HCEC 1CT (cell line): Measurements from ENCODE around the gene MKLN1.
"Not testable (repeated sequence)": the region's sequence is repeated elsewhere in the genome, so short reads cannot be mapped to it uniquely, and the experiment has no call there.

Experiments used
- DNase-seq: peaks from one replicate; pipeline ENCODE4 v3.0.0-alpha.2; 2017

The MKLN1 gene

GRCh38 chr7:131327626-131328376 is at the start of gene MKLN1:
Gene MKLN1, plus strand, starts transcription at chr7:131327876. Its CDS starts 24 bp downstream, at chr7:131327900.
- peak; percentile 88 for DNase-seq

DNA sequence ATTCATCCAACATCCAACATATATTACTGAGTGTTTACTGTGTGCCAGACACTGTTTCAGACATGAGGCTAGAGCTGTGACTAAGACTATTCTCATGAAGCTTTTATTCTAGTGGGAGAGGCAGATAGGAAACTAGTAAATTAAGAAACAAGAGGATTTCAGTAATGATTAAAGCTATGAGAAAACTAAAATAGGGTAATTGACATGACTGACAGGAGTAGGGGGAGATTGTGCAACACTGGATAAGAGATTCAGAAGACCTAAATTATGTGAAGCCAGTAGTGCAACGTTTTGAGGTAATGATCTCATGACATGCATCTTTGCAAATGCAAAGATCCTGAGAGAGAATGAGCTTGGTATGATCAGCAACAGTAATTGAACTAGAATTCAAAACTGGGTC is 48.6 kb upstream of the MKLN1 start:
- no peak for DNase-seq

DNA sequence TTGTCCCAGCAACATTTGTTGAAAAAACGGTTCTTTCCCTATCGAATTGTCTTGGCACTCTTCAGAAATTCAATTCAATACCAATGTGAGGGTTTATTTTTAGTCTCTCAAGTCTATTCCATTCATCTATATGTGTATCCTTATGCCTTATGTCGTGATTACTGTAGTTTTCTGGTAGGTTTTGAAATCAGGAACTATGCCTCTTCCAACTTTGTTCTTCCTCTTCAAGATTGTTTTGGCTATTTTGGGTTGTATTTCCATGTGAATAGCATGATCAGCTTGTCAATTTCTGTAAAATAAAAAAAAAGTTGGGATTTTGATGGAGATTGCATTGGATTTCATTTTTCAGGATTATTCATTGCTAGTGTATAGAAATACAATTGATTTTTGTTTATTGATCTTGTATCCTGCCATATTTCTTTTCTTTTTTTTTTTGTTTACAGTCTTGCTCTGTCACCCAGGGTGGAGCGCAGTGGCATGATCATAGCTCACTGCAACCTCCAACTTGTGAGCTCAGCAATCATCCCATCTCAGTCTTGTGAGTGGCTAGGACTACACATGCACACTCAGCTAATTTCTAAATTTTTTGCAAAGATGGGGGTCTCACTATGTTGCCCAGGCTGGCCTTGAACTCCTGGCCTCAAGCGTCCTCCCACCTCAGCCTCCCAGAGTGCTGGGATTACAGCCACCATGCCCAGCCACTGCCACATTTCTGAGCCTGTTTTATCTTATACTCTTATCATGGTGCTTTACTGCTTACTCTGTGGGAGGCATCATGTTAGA is 46.2 kb upstream of the MKLN1 start:
- DNase-seq, result no peak

- no peak for DNase-seq
Measured at GRCh38 chr7:131284702-131285419, 42.8 kb upstream of the MKLN1 start.

GRCh38 chr7:131285556-131285955 is 42.1 kb upstream of the MKLN1 start:
- DNase-seq, result no peak

GRCh38 chr7:131288450-131288849 is 39.2 kb upstream of the MKLN1 start:
- DNase-seq, result no peak

DNA sequence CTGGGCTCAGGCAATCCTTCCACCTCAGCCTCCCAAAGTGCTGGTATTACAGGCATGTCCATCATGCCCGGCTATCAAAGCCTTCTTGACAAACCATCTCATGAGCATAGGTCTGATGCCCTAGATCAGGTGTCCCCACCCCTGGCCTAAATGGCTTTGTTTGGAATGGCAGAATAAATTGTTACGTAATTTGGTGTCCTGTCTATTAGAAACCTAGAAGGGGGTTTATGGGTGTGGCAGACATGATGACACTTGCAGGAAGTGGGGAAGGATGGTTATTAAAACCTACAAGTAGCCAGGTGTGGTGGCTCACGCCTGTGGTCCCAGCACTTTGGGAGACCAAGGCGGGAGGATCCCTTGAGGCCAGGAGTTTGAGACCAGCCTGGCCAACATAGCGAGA is 38.6 kb upstream of the MKLN1 start:
- DNase-seq, result no peak

- DNase-seq, result no peak
Measured at GRCh38 chr7:131292141-131292905, 35.4 kb upstream of the MKLN1 start.

DNA sequence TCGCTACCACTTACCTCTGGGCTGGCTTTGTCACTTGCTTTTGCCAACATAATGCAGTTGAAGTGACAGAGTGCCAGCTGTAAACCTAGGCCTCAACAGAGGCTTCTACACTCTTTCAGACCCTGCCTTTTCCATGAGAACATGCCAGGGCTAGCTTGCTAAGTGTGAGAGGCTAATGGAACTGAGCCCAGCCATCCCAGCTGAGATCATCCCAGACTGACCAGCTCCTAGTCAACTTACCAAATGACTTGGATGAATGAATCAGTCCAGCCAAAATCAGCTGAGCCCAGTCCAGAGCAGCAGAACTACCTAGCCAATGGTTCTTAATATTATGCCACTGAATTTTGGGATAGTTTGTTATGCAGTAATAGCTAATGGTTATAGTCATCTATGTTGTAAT is 34.7 kb upstream of the MKLN1 start:
- peak; percentile 10 for DNase-seq

GRCh38 chr7:131294553-131294952 is 33.1 kb upstream of the MKLN1 start:
- no peak for DNase-seq

DNA sequence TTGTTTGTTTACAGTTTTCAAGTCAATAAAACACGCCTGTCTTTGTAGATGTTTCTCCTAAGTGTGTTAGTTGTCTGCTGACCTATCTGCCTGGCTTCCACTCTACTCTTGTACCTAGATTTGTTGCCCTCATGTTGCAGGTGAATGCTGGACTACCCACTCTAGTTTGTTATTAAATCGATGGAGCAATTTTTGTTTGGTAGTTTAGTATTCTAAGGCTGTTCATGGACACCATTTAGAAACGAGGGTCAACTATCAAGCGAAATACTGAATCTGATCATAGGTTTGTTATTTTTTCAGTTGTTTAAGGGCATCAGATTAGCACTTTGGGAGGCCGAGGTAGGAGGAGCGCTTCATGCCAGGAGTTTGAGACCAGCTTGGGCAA is 29.1 kb upstream of the MKLN1 start:
- no peak for DNase-seq

DNA sequence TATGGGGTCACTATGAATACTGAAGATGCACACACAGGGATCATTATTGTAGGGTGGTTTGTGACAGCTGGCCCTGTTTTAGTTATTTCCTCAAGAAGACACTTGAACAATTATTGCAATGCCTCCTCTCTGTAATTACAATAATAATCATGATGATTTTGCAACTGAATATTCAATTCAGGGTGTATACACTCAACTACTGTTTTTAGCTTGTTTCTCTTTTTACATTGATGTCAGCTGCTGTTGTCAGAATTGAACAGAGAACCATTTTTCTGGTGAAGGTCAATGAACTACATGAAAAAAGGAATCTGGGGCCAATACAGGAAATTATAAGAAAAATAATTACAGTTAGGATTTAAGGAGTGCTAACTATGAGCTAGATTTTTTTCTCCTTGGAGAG is 28.6 kb upstream of the MKLN1 start:
- DNase-seq, result no peak

- no peak for DNase-seq
Measured at GRCh38 chr7:131300078-131300477, 27.6 kb upstream of the MKLN1 start.

- no peak for DNase-seq
Measured at GRCh38 chr7:131300572-131301466, 26.9 kb upstream of the MKLN1 start.

- DNase-seq, result no peak
Measured at GRCh38 chr7:131302446-131302845, 25.2 kb upstream of the MKLN1 start.

- no peak for DNase-seq
Measured at GRCh38 chr7:131302876-131303707, 24.6 kb upstream of the MKLN1 start.

GRCh38 chr7:131305152-131305551 is 22.5 kb upstream of the MKLN1 start:
- no peak for DNase-seq

DNA sequence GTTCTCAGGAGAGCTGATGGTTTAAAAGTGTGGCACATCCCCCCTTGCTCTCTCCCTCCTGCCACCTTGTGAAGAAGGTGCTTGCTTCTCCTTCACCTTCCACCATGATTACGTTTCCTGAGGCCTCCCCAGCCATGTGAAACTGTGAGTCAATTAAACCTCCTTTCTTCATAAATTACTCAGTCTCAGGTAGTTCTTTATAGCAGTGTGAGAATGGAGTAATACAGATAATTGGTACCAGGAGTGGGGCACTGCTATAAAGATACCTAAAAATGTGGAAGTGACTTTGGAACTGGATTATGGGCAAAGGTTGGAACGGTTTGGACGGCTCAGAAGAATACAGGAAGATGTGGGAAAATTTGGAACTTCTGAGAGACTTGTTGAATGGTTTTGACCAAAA is 21.6 kb upstream of the MKLN1 start:
- DNase-seq, result not testable (repeated sequence)

DNA sequence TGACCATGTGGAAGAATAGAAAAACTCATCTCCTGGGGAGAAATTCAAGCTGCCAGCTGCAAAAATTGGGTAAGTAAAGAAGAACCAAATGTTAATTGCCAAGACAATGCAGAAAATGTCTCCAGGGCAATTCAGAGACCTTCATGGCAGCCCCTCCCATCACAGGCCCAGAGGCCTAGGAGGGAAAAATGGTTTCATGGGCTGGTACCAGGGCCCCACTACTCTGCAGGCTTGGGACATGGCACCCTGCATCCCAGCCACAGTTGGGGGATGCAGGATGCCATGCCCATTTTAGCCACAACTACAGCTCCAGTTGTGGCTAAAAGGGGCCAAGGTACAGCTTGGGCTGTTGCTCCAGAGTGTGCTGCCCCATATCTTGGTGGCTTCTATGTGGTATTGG is 20.9 kb upstream of the MKLN1 start:
- no peak for DNase-seq

DNA sequence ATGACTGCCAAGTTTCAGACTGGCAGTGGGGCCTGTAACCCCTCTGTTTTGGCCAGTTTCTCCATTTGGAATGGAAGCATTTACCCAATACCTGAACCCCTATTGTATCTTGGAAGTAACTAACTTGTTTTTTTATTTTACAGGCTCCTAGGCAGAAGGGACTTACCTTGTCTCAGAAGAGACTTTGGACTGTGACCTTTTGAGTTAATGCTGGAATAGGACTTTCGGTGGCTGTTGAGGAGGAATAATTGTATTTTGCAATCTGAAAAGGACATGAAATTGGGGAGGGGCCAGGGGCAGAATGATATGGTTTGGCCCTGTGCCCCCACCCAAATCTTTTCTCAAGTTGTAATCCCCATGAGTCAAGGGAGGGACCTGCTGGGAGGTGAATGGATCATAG is 20.0 kb upstream of the MKLN1 start:
- DNase-seq, result no peak

DNA sequence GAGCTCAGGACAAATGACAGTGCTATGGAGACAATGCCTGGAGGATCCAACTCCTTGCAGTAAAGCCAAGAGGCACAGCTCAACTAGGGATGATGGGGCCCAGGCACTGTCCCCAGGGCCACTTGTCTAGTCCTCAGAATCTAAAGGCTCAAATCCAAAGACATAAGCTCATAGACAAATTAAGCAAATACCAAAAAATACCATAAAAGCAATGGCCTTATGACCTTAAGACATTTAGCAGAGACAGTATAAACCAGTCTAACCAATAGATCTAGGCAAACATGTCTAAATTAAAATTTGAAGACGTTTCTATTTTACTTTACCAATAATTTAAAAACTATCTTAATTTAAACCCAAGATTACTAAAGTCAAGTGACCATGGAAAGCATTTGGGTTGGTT is 14.8 kb upstream of the MKLN1 start:
- no peak for DNase-seq
